Stomach (tissue), 9 donors: ENCODE results near the gene AIG1. TPM values are rescaled to one million over a fixed set of nuclear protein-coding genes. Genes with fewer than 3 reads are reported as not detected.

Experiments used
- DNase-seq, 2 donors: peaks; one replicate each; pipeline versions ENCODE4 v3.0.0 to v3.0.0-alpha.2; 2013 to 2019
- H3K27ac ChIP-seq, 5 donors: fragments of 200-600 bp in 4 of 5; sonication (generic) in 4 of 5; one replicate each; pipeline ENCODE4 v1.5.1; 2013 to 2019; ENCODE audit warnings: mild to moderate bottlenecking in 1 of 5, moderate library complexity in 1 of 5
- H3K27me3 ChIP-seq, 3 donors: fragments of 200-600 bp; sonication (generic); one replicate each; pipeline ENCODE4 v1.5.1; 2017 to 2019; ENCODE audit warnings: mixed run types in 1 of 3
- H3K36me3 ChIP-seq, 4 donors: fragments of 200-600 bp; sonication (generic); 1 replicate in 3 of 4; 2 replicates in 1 of 4; pipeline ENCODE4 v1.5.1; 2016 to 2019
- H3K4me1 ChIP-seq, 4 donors: fragments of 200-600 bp; sonication (generic); one replicate each; pipeline ENCODE4 v1.5.1; 2016 to 2019
- H3K4me3 ChIP-seq, 4 donors: fragments of 200-600 bp; sonication (generic) in 3 of 4; one replicate each; pipeline ENCODE4 v1.5.1; 2016 to 2019; ENCODE audit warnings: mild to moderate bottlenecking in 1 of 4
- H3K9me3 ChIP-seq, 4 donors: fragments of 200-600 bp; sonication (generic); one replicate each; pipeline ENCODE4 v1.5.1; 2016 to 2019
- CTCF ChIP-seq, 7 experiments: fragments of 450-650 bp in 4 of 7; fragments of 200-600 bp in 3 of 7; sonication (generic) in 3 of 7; IDR thresholded peaks; one replicate each; pipeline ENCODE4 v1.5.1; 2016 to 2019; ENCODE audit warnings: antibody characterized with exemption in 7 of 7, control low read depth in 2 of 7, mild to moderate bottlenecking in 1 of 7
- EP300 ChIP-seq: sonication (generic); formaldehyde crosslinking; IDR thresholded peaks from one replicate; pipeline ENCODE4 v1.6.1; 2017; ENCODE audit warnings: antibody characterized with exemption
- POLR2A ChIP-seq, 4 donors: fragments of 450-650 bp; IDR thresholded peaks; one replicate each; pipeline ENCODE4 v1.6.1; 2016; ENCODE audit warnings: antibody characterized with exemption in 4 of 4, control low read depth in 2 of 4, mild to moderate bottlenecking in 1 of 4, moderate library complexity in 1 of 4
- POLR2AphosphoS5 ChIP-seq, 3 donors: sonication (generic); formaldehyde crosslinking; IDR thresholded peaks; one replicate each; pipeline ENCODE4 v1.6.1; 2016; ENCODE audit warnings: antibody characterized with exemption in 3 of 3
- WGBS, 5 donors: extraction: QIAGEN DNeasy Blood & Tissue Kit in 3 of 5; methylation state at CpG; one replicate each; pipeline versions ENCODE4 v1.1.5 to v1.1.7; 2013 to 2018; 5-methylcytosine and 5-hydroxymethylcytosine counted together
- intact Hi-C: fragments of 100-400 bp; cut with DNase I; formaldehyde crosslinking; loops from one replicate; pipeline ENCODE4 v1.15.1; 2023; ENCODE audit warnings: low total_unique reads
- polyA plus RNA-seq, 3 donors: library from polyadenylated mRNA; stranded (reverse); fragments of 200-250 nt; gene quantifications; one replicate each; pipeline ENCODE4 v1.2.3, GENCODE V29; 2013
- total RNA-seq, 5 donors: library from RNA; depleted of rRNA; stranded (reverse); fragments of >200 nt; gene quantifications; one replicate each; pipeline versions ENCODE4 v1.1.0 to v1.2.3, GENCODE V29; 2014 to 2016
- donor health status: healthy with polysubstance abuse.
- donor health status: Bipolar disorder and iron deficiency.
- donor health status: healthy.

The AIG1 gene
- total and polyA plus RNA-seq, 8 donors, result 10.8 to 220 (median 29.7) TPM; not detected in 1

- Histone ChIP-seq H3K27ac (no peak overlapping the region), H3K36me3 (peaks cover 0 to 5% (median 2%) of the 10 kb centered on the region in 4 donors), H3K4me1 (peaks cover 0 to 7% (median 3%) of the 10 kb centered on the region in 4 donors), H3K27me3 (no peaks in the 10 kb centered on the region), H3K4me3 (no peak overlapping the region), H3K9me3 (no peaks in the 10 kb centered on the region)
- no peak for TF ChIP-seq POLR2AphosphoS5 (IDR thresholded peaks at IDR 0.05)
- no peak for TF ChIP-seq CTCF (IDR thresholded peaks at IDR 0.05)
- no peak for TF ChIP-seq EP300
- TF ChIP-seq POLR2A (IDR thresholded peaks at IDR 0.05), result no peak
- intact Hi-C loops, result no loop called here
- 87 to 93% (median 92%) methylated on average over 2 of the region's 2 CpGs for whole genome bisulfite sequencing, 5 donors
- no peak for DNase-seq
Measured at GRCh38 chr6:143185288-143185687, 124.6 kb downstream of the AIG1 start.

- no peaks in the 10 kb centered on the region for H3K9me3 ChIP-seq
- intact Hi-C loops, result no loop called here
- 79 to 90% (median 85%) methylated on average over 8 of the region's 8 CpGs for WGBS, 5 donors
Measured at GRCh38 chr6:143187238-143187923, 126.7 kb downstream of the AIG1 start.

GRCh38 chr6:143188292-143188691, 127.6 kb downstream of the AIG1 start:
- Histone ChIP-seq H3K27me3 (no peaks in the 10 kb centered on the region), H3K27ac (no peak overlapping the region), H3K4me1 (peaks cover 0 to 7% (median 3%) of the 10 kb centered on the region in 4 donors), H3K9me3 (no peaks in the 10 kb centered on the region), H3K36me3 (peaks cover 0 to 5% (median 2%) of the 10 kb centered on the region in 4 donors), H3K4me3 (no peak overlapping the region)
- DNase-seq, result no peak
- intact Hi-C loops, result no loop called here
- TF ChIP-seq EP300 (no peak), CTCF (IDR thresholded peaks at IDR 0.05) (no peak), POLR2A (IDR thresholded peaks at IDR 0.05) (no peak), POLR2AphosphoS5 (IDR thresholded peaks at IDR 0.05) (no peak)
- WGBS, 5 donors, result 93 to 98% (median 96%) methylated on average over 2 of the region's 2 CpGs

More at GRCh38 chr6:143187238-143187923, 126.7 kb downstream of the AIG1 start:
- H3K4me1 ChIP-seq, result peaks cover 0 to 7% (median 3%) of the 10 kb centered on the region in 4 donors
- no peaks in the 10 kb centered on the region for H3K27me3 ChIP-seq
- peak in 1 of 2 donors; percentile 65 for DNase-seq
- no peak for TF ChIP-seq CTCF (IDR thresholded peaks at IDR 0.05)
- TF ChIP-seq POLR2A (IDR thresholded peaks at IDR 0.05), result no peak
- no peak for TF ChIP-seq EP300
- TF ChIP-seq POLR2AphosphoS5 (IDR thresholded peaks at IDR 0.05), result no peak
- H3K4me3 ChIP-seq, result no peak overlapping the region
- peaks cover 0 to 5% (median 2%) of the 10 kb centered on the region in 4 donors for H3K36me3 ChIP-seq
- H3K27ac ChIP-seq, result no peak overlapping the region

- Histone ChIP-seq H3K9me3 (no peaks in the 10 kb centered on the region), H3K4me1 (peaks cover 0 to 7% (median 3%) of the 10 kb centered on the region in 4 donors), H3K4me3 (no peak overlapping the region), H3K27ac (no peak overlapping the region), H3K36me3 (peaks cover 0 to 5% (median 2%) of the 10 kb centered on the region in 4 donors), H3K27me3 (no peaks in the 10 kb centered on the region)
- no peak for DNase-seq
- TF ChIP-seq EP300 (no peak), POLR2A (IDR thresholded peaks at IDR 0.05) (no peak), POLR2AphosphoS5 (IDR thresholded peaks at IDR 0.05) (no peak), CTCF (IDR thresholded peaks at IDR 0.05) (no peak)
- intact Hi-C loops, result no loop called here
Measured at GRCh38 chr6:143191361-143191760, 130.7 kb downstream of the AIG1 start.
